Heart right ventricle (tissue), 16 donors: ENCODE data around the gene NIPAL1. TPM values are rescaled to one million over a fixed set of nuclear protein-coding genes. Genes with fewer than 3 reads are reported as not detected.

Experiments
- ATAC-seq, 8 donors: fragments of 200-7000 bp; cut with Tn5 transposase; one replicate each; pipeline ENCODE4 v1.9.1; 2020; ENCODE audit warnings: mild to moderate bottlenecking in 8 of 8, moderate library complexity in 8 of 8, moderate number of reproducible peaks in 1 of 8
- DNase-seq, 2 donors: peaks; one replicate each; pipeline ENCODE4 v3.0.0-alpha.2; 2020
- H3K27ac ChIP-seq, 10 donors: fragments of 200-600 bp; sonication (generic) in 2 of 10; one replicate each; pipeline versions ENCODE4 v1.5.0 to v1.8.0; 2020 to 2022; ENCODE audit warnings: mild to moderate bottlenecking in 3 of 10
- H3K27me3 ChIP-seq, 7 donors: fragments of 200-600 bp; one replicate each; pipeline ENCODE4 v1.8.0; 2021 to 2022; ENCODE audit warnings: mild to moderate bottlenecking in 2 of 7
- H3K36me3 ChIP-seq, 9 donors: fragments of 200-600 bp; sonication (generic) in 1 of 9; one replicate each; pipeline versions ENCODE4 v1.5.0 to v1.8.0; 2020 to 2022; ENCODE audit warnings: mild to moderate bottlenecking in 2 of 9
- H3K4me1 ChIP-seq, 9 donors: fragments of 200-600 bp; sonication (generic) in 1 of 9; one replicate each; pipeline versions ENCODE4 v1.5.0 to v1.8.0; 2020 to 2022; ENCODE audit warnings: mild to moderate bottlenecking in 4 of 9
- H3K4me3 ChIP-seq, 10 donors: fragments of 200-600 bp; sonication (generic) in 2 of 10; one replicate each; pipeline versions ENCODE4 v1.5.0 to v1.8.0; 2020 to 2022; ENCODE audit warnings: mild to moderate bottlenecking in 7 of 10, moderate library complexity in 2 of 10
- H3K9me3 ChIP-seq, 11 donors: fragments of 200-600 bp in 10 of 11; sonication (generic) in 2 of 11; one replicate each; pipeline versions ENCODE4 v1.5.0 to v1.8.0; 2013 to 2022; ENCODE audit warnings: mild to moderate bottlenecking in 2 of 11, control low read depth in 1 of 11, moderate library complexity in 1 of 11
- WGBS, 2 donors: extraction: QIAGEN DNeasy Blood & Tissue Kit; methylation state at CpG; one replicate each; pipeline ENCODE4 v1.1.7; 2013; ENCODE audit warnings: inconsistent platforms in 1 of 2; 5-methylcytosine and 5-hydroxymethylcytosine counted together
- intact Hi-C, 10 donors: fragments of 100-400 bp; cut with DNase I; formaldehyde crosslinking; loops; one replicate each; pipeline versions ENCODE4 v1.11.1 to v1.14.2; 2022
- long read RNA-seq, 3 donors: library from polyadenylated mRNA; unstranded; transcript quantifications; one replicate each; pipeline ENCODE4 v2.0.0, GENCODE V29; 2020 to 2021
- polyA plus RNA-seq, 2 donors: library from polyadenylated mRNA; stranded (reverse); fragments of 200-250 nt; gene quantifications; one replicate each; pipeline ENCODE4 v1.2.3, GENCODE V29; 2013
- total RNA-seq, 10 donors: library from RNA; stranded (reverse); fragmentation: NEBNext Ultra II Directional in 3 of 10; extraction: Animal tissue kit (Norgen Biotek cat#: 25700) in 3 of 10; gene quantifications; one replicate each; pipeline versions ENCODE4 v1.2.1 to v1.2.4, GENCODE V29; 2021 to 2023
- TF ChIP-seq, protein P1 (sequence below), 9 donors: fragments of 200-600 bp; sonication (generic) in 2 of 9; IDR thresholded peaks; one replicate each; pipeline versions ENCODE4 v1.5.0 to v1.8.0; 2021 to 2022; ENCODE audit warnings: antibody characterized with exemption in 9 of 9, mild to moderate bottlenecking in 5 of 9, moderate library complexity in 1 of 9
- donor health status: Arrhythmogenic right ventricular cardiomyopathy.
- donor health status: ischemic (EF 13 %, LVEDD 7.1; RV severe dilation, severe dysfunction).
- donor health status: healthy with polysubstance abuse.
- donor health status: DM: no; HTN: yes; CAD: no.
- donor health status: DM: no; HTN: no; CAD: no.
- donor health status: ischemic (EF 25% LVEDD 6.9; RV normal size, moderate dysfunction).
- donor health status: ischemic (EF 25% LVEDD 5.7; RV mildly dilated, moderate dysfunction).
- donor health status: healthy.
- donor health status: DM: yes; HTN: yes; CAD: no.
- donor health status: Ischemic cardiomyopathy.
- donor health status: ischemic (EF 35%, LVEDD 5.7; RV mildly dilated, moderate dysfunction).
- donor health status: nonischemic (EF 11% LVEDD 7.7; RV severe dilation, severe dysfunction).
- donor health status: DM: yes; HTN: yes; CAD: no.
- donor health status: PGD.
- donor health status: ischemic (EF 29% LVEDD 5.4; RV normal size, mild dysfunction).
- donor health status: nonischemic (EF 23%, LVEDD 6.1; RV moderate dilation, normal function).

Gene NIPAL1
- 1 to 10 TPM in 1 of 10 donors, under 1 TPM in 9; 0.04 to 1.4 (median 0.45) TPM for total RNA-seq
- polyA plus RNA-seq = under 1 TPM; 0.17 to 0.59 TPM
- long read RNA-seq, donor 1, full-length matches to known transcripts = 1 of 2 reads
- long read RNA-seq, donor 1, partial matches to known transcripts = 0 of 2 reads
- long read RNA-seq, donor 1, other reads (novel, unspliced or antisense) = 1 of 2 reads
- long read RNA-seq, donor 2, partial matches to known transcripts = 0 of 1 reads
- long read RNA-seq, donor 2, other reads (novel, unspliced or antisense) = 1 of 1 reads
- long read RNA-seq, donor 3, full-length matches to known transcripts = 3 of 5 reads
- long read RNA-seq, donor 3, partial matches to known transcripts = 0 of 5 reads
- long read RNA-seq, donor 3, other reads (novel, unspliced or antisense) = 2 of 5 reads

GRCh38 chr4:48016141-48017107, at the start of gene NIPAL1, which contains the start of gene CNGA1:
Gene NIPAL1 (plus strand): TSS chr4:48016772. CDS start chr4:48016840, 68 bp downstream.
Gene CNGA1 (minus strand): TSS chr4:48016681. CDS start chr4:47952689, 63,992 bp downstream.
- Histone ChIP-seq H3K4me3 (peak within 1 kb of the TSS; percentile 53 to 69 (median 62)), H3K27me3 (peaks cover 0 to 42% (median 26%) of the 10 kb centered on the region in 7 donors), H3K4me1 (peaks cover 0 to 20% (median 10%) of the 10 kb centered on the region in 9 donors), H3K27ac (peak within 1 kb of the TSS in 4 of 10 donors; percentile 18 to 59 (median 46)), H3K9me3 (no peaks in the 10 kb centered on the region), H3K36me3 (no peaks in the 10 kb centered on the region)
- intact Hi-C loops = loop anchor here in 5 of 10 donors (5.0 kb wide), 2 partner anchors 66 to 71 kb away; no protein-coding TSS in a partner anchor
- TF ChIP-seq, protein P1, sequence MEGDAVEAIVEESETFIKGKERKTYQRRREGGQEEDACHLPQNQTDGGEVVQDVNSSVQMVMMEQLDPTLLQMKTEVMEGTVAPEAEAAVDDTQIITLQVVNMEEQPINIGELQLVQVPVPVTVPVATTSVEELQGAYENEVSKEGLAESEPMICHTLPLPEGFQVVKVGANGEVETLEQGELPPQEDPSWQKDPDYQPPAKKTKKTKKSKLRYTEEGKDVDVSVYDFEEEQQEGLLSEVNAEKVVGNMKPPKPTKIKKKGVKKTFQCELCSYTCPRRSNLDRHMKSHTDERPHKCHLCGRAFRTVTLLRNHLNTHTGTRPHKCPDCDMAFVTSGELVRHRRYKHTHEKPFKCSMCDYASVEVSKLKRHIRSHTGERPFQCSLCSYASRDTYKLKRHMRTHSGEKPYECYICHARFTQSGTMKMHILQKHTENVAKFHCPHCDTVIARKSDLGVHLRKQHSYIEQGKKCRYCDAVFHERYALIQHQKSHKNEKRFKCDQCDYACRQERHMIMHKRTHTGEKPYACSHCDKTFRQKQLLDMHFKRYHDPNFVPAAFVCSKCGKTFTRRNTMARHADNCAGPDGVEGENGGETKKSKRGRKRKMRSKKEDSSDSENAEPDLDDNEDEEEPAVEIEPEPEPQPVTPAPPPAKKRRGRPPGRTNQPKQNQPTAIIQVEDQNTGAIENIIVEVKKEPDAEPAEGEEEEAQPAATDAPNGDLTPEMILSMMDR (IDR thresholded peaks at IDR 0.05) = peak in 6 of 9 donors; percentile 28 to 53 (median 42)
- DNase-seq = peak; percentile 50 to 70
- peak; percentile 94 to 99 (median 97) for ATAC-seq
- WGBS, 2 donors = 1 to 2% methylated on average over 60 of the region's 60 CpGs

DNA sequence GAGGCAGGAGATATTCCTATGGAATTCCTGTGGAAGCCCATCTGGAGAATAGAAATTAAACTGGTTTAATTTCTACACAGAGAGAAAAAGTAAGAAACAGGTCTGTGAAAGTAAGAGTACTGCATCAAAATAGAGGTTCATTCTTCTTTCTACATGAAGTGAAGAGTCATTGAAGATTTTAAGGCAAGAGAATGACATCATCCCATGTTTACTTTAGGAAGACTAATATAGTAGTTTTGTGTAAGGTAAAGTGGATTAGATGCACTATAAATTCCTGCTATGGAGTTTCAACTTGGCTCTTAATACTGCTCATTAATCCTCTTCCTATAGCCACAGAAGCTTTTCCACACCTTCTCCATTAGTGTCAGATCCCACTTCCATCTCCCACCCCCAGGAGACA, 47.7 kb upstream of the NIPAL1 start:
- Histone ChIP-seq H3K27ac (no peak overlapping the region), H3K9me3 (no peaks in the 10 kb centered on the region), H3K4me1 (no peaks in the 10 kb centered on the region), H3K36me3 (no peaks in the 10 kb centered on the region), H3K4me3 (no peak overlapping the region), H3K27me3 (no peaks in the 10 kb centered on the region)
- TF ChIP-seq, protein P1 (IDR thresholded peaks at IDR 0.05) = no peak
- DNase-seq (no peak), ATAC-seq (no peak)
- intact Hi-C loops = no loop called here

- DNase-seq (no peak), ATAC-seq (no peak)
- TF ChIP-seq, protein P1 (IDR thresholded peaks at IDR 0.05) = no peak
- Histone ChIP-seq H3K4me1 (no peaks in the 10 kb centered on the region), H3K9me3 (no peaks in the 10 kb centered on the region), H3K27ac (no peak overlapping the region), H3K4me3 (no peak overlapping the region), H3K27me3 (no peaks in the 10 kb centered on the region), H3K36me3 (no peaks in the 10 kb centered on the region)
- WGBS, 2 donors = 85 to 96% methylated on average over 1 of the region's 1 CpG
- intact Hi-C loops = no loop called here
Observed at GRCh38 chr4:47972181-47972580, 44.4 kb upstream of the NIPAL1 start.

DNA sequence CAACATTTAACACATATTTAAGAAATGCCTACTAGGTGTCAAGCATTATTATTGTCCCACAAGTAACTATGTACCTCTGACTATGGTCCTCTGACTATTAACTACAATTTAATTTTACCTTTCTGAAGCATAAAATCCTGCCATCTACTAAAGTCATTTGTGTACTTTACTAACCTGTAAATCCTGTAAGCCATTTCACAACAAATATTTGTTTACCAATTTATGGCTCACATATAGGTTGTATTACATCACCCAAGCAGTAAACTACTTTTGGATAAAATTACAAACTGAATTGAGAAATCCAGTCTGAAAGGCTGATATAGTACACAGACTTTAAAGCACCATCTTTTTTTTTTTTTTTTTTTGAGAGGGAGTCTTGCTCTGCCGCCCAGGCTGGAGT, 43.9 kb upstream of the NIPAL1 start:
- H3K4me3 ChIP-seq = no peak overlapping the region
- no peak for ATAC-seq
- no peak for DNase-seq
- 94 to 100% methylated on average over 1 of the region's 1 CpG for WGBS, 2 donors
- H3K27ac ChIP-seq = no peak overlapping the region
- H3K4me1 ChIP-seq = no peaks in the 10 kb centered on the region
- no peaks in the 10 kb centered on the region for H3K9me3 ChIP-seq
- intact Hi-C loops = no loop called here
- no peaks in the 10 kb centered on the region for H3K36me3 ChIP-seq
- TF ChIP-seq, protein P1 (IDR thresholded peaks at IDR 0.05) = no peak
- no peaks in the 10 kb centered on the region for H3K27me3 ChIP-seq
